Measurements from ENCODE around the gene TRERF1. TPM values are rescaled to one million over a fixed set of nuclear protein-coding genes. Genes with fewer than 3 reads are reported as not detected.

The TRERF1 gene
- total RNA-seq, 4 donors from 2014 or later: 6.9 to 12.1 (median 8.8) TPM

- WGBS, 2 donors: 43 to 52% methylated on average over 7 of the region's 7 CpGs
- H3K4me3 ChIP-seq (ENCODE audit: low read depth, poor library complexity, severe bottlenecking): no peak overlapping the region
- peak in 1 of 2 donors; percentile 83 for DNase-seq (ENCODE audit: low spot score in 2 of 2)
- intact Hi-C loops (cut with DNase I; ENCODE audit: low total_unique reads): no loop called here
- TF ChIP-seq, protein P1, sequence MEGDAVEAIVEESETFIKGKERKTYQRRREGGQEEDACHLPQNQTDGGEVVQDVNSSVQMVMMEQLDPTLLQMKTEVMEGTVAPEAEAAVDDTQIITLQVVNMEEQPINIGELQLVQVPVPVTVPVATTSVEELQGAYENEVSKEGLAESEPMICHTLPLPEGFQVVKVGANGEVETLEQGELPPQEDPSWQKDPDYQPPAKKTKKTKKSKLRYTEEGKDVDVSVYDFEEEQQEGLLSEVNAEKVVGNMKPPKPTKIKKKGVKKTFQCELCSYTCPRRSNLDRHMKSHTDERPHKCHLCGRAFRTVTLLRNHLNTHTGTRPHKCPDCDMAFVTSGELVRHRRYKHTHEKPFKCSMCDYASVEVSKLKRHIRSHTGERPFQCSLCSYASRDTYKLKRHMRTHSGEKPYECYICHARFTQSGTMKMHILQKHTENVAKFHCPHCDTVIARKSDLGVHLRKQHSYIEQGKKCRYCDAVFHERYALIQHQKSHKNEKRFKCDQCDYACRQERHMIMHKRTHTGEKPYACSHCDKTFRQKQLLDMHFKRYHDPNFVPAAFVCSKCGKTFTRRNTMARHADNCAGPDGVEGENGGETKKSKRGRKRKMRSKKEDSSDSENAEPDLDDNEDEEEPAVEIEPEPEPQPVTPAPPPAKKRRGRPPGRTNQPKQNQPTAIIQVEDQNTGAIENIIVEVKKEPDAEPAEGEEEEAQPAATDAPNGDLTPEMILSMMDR (IDR thresholded peaks at IDR 0.05): no peak
Observed at GRCh38 chr6:42281570-42281969, 170.2 kb downstream of the TRERF1 start.

- 52 to 55% methylated on average over 5 of the region's 5 CpGs for WGBS, 2 donors
- peak in 1 of 2 donors; percentile 67 for DNase-seq (ENCODE audit: low spot score in 2 of 2)
- TF ChIP-seq POLR2A (IDR thresholded peaks at IDR 0.05): no peak
- TF ChIP-seq, protein P1 (IDR thresholded peaks at IDR 0.05): no peak
- no peak overlapping the region for H3K4me3 ChIP-seq (ENCODE audit: low read depth, poor library complexity, severe bottlenecking)
- intact Hi-C loops (cut with DNase I; ENCODE audit: low total_unique reads): no loop called here
Observed at GRCh38 chr6:42280966-42281533, 170.7 kb downstream of the TRERF1 start.

GRCh38 chr6:42279966-42280629, 171.6 kb downstream of the TRERF1 start:
- DNase-seq (ENCODE audit: low spot score in 2 of 2): peak in 1 of 2 donors; percentile 80
- intact Hi-C loops (cut with DNase I; ENCODE audit: low total_unique reads): no loop called here
- no peak overlapping the region for H3K4me3 ChIP-seq (ENCODE audit: low read depth, poor library complexity, severe bottlenecking)
- TF ChIP-seq, protein P1 (IDR thresholded peaks at IDR 0.05): no peak
- no peak for TF ChIP-seq POLR2A (IDR thresholded peaks at IDR 0.05)
- 47% methylated on average over 21 to 24 of the region's 24 CpGs for WGBS, 2 donors

DNA sequence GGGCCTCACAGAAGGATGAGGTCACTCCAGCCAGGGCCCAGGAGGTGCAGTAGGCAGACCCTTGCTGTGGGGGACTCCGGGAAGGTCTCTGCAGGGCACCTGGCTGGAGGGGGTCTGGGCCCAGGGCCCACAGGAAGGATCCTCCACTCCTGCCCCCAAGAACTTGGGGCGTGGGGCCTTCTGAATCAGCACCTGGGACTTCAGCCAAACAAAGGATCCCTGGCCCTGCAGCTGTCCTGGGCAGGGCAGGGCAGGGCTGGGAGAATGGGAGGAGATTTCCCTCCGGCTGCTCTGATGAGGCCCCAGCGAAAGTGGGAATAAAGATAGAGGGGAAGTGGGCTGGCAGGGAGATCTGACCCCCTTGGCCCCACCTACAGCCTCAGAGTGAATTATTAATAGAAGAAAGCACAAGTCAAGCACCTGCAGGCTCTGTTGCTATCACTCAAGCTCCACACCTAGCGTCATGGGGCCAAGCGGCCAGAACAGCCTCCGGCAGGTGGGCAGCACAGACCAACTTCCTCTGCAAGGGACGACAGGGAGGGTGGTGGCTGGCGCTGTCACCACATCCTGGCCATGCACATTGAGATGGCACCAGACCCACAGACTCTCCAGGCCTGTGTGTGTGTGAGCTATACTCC, 172.5 kb downstream of the TRERF1 start:
- TF ChIP-seq POLR2A (IDR thresholded peaks at IDR 0.05): no peak
- TF ChIP-seq, protein P1 (IDR thresholded peaks at IDR 0.05): no peak
- no peak overlapping the region for H3K4me3 ChIP-seq (ENCODE audit: low read depth, poor library complexity, severe bottlenecking)
- DNase-seq (ENCODE audit: low spot score in 2 of 2): peak in 1 of 2 donors; percentile 83
- intact Hi-C loops (cut with DNase I; ENCODE audit: low total_unique reads): no loop called here
- WGBS, 2 donors: 29 to 42% methylated on average over 9 of the region's 9 CpGs

- no peak overlapping the region for H3K4me3 ChIP-seq (ENCODE audit: low read depth, poor library complexity, severe bottlenecking)
- intact Hi-C loops (cut with DNase I; ENCODE audit: low total_unique reads): no loop called here
- peak in 1 of 2 donors; percentile 40 for DNase-seq (ENCODE audit: low spot score in 2 of 2)
- TF ChIP-seq POLR2A (IDR thresholded peaks at IDR 0.05): no peak
- TF ChIP-seq, protein P1 (IDR thresholded peaks at IDR 0.05): no peak
- 75 to 83% methylated on average over 7 of the region's 7 CpGs for WGBS, 2 donors
Observed at GRCh38 chr6:42278131-42278853, 173.4 kb downstream of the TRERF1 start.

Measured in lower leg skin (tissue), 4 donors.